ENCODE results near the gene PRIMA1. TPM values are rescaled to one million over a fixed set of nuclear protein-coding genes. Genes with fewer than 3 reads are reported as not detected.
A peak's percentile ranks its signal among the peaks of the same experiment; 100 is the strongest.

Gene PRIMA1
- polyA plus RNA-seq, 1 of the 3 experiments (the other 2 are of a cell fraction) = 0.18 TPM

GRCh38 chr14:93717668-93718320 lies 70.5 kb downstream of the PRIMA1 start:
- Histone ChIP-seq H3K4me2 (no peak overlapping the region), H3K27me3 (ENCODE audit: insufficient read depth) (no peaks in the 10 kb centered on the region), H3K36me3 (replicated peaks in 1 of 2; ENCODE audit: control insufficient read depth in 1 of 2, insufficient read depth in 2 of 2, low read length in 1 of 2) (no peaks in the 10 kb centered on the region), H3K9me2 (no peaks in the 10 kb centered on the region), H3K4me3 (ENCODE audit: low read depth in 2 of 2, low read length in 1 of 2) (no peak overlapping the region), H3F3A (replicated peaks; ENCODE audit: insufficient read depth) (no peaks in the 10 kb centered on the region), H3K9ac (no peak overlapping the region), H3K9me3 (no peaks in the 10 kb centered on the region), H3K4me1 (ENCODE audit: control insufficient read depth in 1 of 2, insufficient read depth in 2 of 2, low read depth in 1 of 2, low read length in 1 of 2) (peaks cover 0 to 6% of the 10 kb centered on the region in 2 experiments; a peak in 1 of 4 replicates), H2AFZ (ENCODE audit: low read depth) (no peak overlapping the region), H3K27ac (ENCODE audit: low read depth in 2 of 2, low read length in 1 of 2) (no peak overlapping the region), H3K79me2 (ENCODE audit: insufficient read depth) (no peaks in the 10 kb centered on the region), H4K20me1 (ENCODE audit: insufficient read depth) (no peaks in the 10 kb centered on the region)
- WGBS (ENCODE audit: low lambda C conversion rate) = 42% methylated on average over 11 of the region's 13 CpGs
- DNase-seq = peak; percentile 22
- CTCF ChIA-PET = interaction anchor here (1.4 to 2.4 kb wide), 3 partner anchors 63 to 187 kb away, joined by 3 to 10 read pairs (median 4); no protein-coding TSS in a partner anchor
- no peak for TF ChIP-seq EP300 (IDR thresholded peaks at IDR 0.05; ENCODE audit: borderline replicate concordance in 1 of 2, low read depth in 1 of 2, low read length in 1 of 2)
- no peak for TF ChIP-seq RAD21 (IDR thresholded peaks at IDR 0.05; ENCODE audit: low read length)
- TF ChIP-seq EZH2phosphoT487 (IDR thresholded peaks at IDR 0.05; ENCODE audit: borderline replicate concordance, low read depth) = no peak
- TF ChIP-seq FOSL2 (IDR thresholded peaks at IDR 0.05; ENCODE audit: borderline replicate concordance, low read depth) = no peak
- TF ChIP-seq RXRA (IDR thresholded peaks at IDR 0.05; ENCODE audit: borderline replicate concordance, low read depth) = no peak
- TF ChIP-seq, protein P1, sequence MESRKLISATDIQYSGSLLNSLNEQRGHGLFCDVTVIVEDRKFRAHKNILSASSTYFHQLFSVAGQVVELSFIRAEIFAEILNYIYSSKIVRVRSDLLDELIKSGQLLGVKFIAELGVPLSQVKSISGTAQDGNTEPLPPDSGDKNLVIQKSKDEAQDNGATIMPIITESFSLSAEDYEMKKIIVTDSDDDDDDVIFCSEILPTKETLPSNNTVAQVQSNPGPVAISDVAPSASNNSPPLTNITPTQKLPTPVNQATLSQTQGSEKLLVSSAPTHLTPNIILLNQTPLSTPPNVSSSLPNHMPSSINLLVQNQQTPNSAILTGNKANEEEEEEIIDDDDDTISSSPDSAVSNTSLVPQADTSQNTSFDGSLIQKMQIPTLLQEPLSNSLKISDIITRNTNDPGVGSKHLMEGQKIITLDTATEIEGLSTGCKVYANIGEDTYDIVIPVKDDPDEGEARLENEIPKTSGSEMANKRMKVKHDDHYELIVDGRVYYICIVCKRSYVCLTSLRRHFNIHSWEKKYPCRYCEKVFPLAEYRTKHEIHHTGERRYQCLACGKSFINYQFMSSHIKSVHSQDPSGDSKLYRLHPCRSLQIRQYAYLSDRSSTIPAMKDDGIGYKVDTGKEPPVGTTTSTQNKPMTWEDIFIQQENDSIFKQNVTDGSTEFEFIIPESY (IDR thresholded peaks at IDR 0.05; ENCODE audit: borderline replicate concordance, low read depth) = no peak
- no peak for TF ChIP-seq POLR2AphosphoS5 (IDR thresholded peaks at IDR 0.05; ENCODE audit: low read depth, low read length)
- TF ChIP-seq, protein P2, sequence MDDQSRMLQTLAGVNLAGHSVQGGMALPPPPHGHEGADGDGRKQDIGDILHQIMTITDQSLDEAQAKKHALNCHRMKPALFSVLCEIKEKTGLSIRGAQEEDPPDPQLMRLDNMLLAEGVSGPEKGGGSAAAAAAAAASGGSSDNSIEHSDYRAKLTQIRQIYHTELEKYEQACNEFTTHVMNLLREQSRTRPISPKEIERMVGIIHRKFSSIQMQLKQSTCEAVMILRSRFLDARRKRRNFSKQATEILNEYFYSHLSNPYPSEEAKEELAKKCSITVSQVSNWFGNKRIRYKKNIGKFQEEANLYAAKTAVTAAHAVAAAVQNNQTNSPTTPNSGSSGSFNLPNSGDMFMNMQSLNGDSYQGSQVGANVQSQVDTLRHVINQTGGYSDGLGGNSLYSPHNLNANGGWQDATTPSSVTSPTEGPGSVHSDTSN (IDR thresholded peaks at IDR 0.05) = no peak
- POLR2A ChIA-PET = no interaction called here

- POLR2A ChIA-PET = no interaction called here
- DNase-seq = peak; percentile 28
Measured at GRCh38 chr14:93716746-93717667, 71.3 kb downstream of the PRIMA1 start.

More at GRCh38 chr14:93716746-93717667, 71.3 kb downstream of the PRIMA1 start:
- Histone ChIP-seq H3K4me2 (no peak overlapping the region), H3K27ac (ENCODE audit: low read depth in 2 of 2, low read length in 1 of 2) (no peak overlapping the region; a peak in 1 of 4 replicates), H4K20me1 (ENCODE audit: insufficient read depth) (no peaks in the 10 kb centered on the region), H3K27me3 (ENCODE audit: insufficient read depth) (no peaks in the 10 kb centered on the region), H3K79me2 (ENCODE audit: insufficient read depth) (no peaks in the 10 kb centered on the region), H3F3A (replicated peaks; ENCODE audit: insufficient read depth) (no peaks in the 10 kb centered on the region), H3K9me2 (no peaks in the 10 kb centered on the region), H3K9me3 (no peaks in the 10 kb centered on the region), H2AFZ (ENCODE audit: low read depth) (no peak overlapping the region), H3K4me1 (ENCODE audit: control insufficient read depth in 1 of 2, insufficient read depth in 2 of 2, low read depth in 1 of 2, low read length in 1 of 2) (peaks cover 0 to 9% of the 10 kb centered on the region in 2 experiments; a peak in 1 of 4 replicates), H3K4me3 (ENCODE audit: low read depth in 2 of 2, low read length in 1 of 2) (no peak overlapping the region), H3K36me3 (replicated peaks in 1 of 2; ENCODE audit: control insufficient read depth in 1 of 2, insufficient read depth in 2 of 2, low read length in 1 of 2) (no peaks in the 10 kb centered on the region), H3K9ac (no peak overlapping the region)
- WGBS (ENCODE audit: low lambda C conversion rate) = 54% methylated on average over 8 of the region's 14 CpGs
- CTCF ChIA-PET = interaction anchor here (1.1 to 2.4 kb wide), 4 partner anchors 25 to 187 kb away, joined by 3 to 10 read pairs (median 6); no protein-coding TSS in a partner anchor
- TF ChIP-seq NRF1 (IDR thresholded peaks at IDR 0.05; ENCODE audit: low read depth, low read length) (no peak), CHD2 (IDR thresholded peaks at IDR 0.05; ENCODE audit: low read length, partially characterized antibody) (no peak), POLR2AphosphoS5 (IDR thresholded peaks at IDR 0.05; ENCODE audit: low read depth, low read length) (no peak), NFIC (IDR thresholded peaks at IDR 0.05; ENCODE audit: borderline replicate concordance) (no peak), FOXM1 (IDR thresholded peaks at IDR 0.05; ENCODE audit: low read depth) (no peak)

Measured in SK-N-SH (cell line).